RWPE2 (cell line): ENCODE data around the gene SPTLC2.

Experiments
- ATAC-seq: fragments of 200-7000 bp; cut with Tn5 transposase; 3 replicates; pipeline ENCODE4 v1.9.1; 2021; ENCODE audit warnings: low read depth
- DNase-seq: peaks from one replicate; pipeline ENCODE4 v3.0.0-alpha.2; 2020; ENCODE audit warnings: low spot score
- H3K27ac ChIP-seq: fragments of 450-650 bp; 2 replicates; pipeline ENCODE4 v1.5.1; 2017; ENCODE audit warnings: mild to moderate bottlenecking; ENCODE audit not compliant: poor library complexity, severe bottlenecking
- H3K27me3 ChIP-seq: fragments of 250-450 bp; sonication (Bioruptor Pico); 2 replicates; pipeline ENCODE4 v1.5.1; 2021; ENCODE audit warnings: mild to moderate bottlenecking, moderate library complexity; ENCODE audit not compliant: insufficient read depth, poor library complexity, severe bottlenecking
- H3K36me3 ChIP-seq: fragments of 250-450 bp; sonication (Bioruptor Pico); 2 replicates; pipeline ENCODE4 v1.5.1; 2020; ENCODE audit warnings: low read depth, mild to moderate bottlenecking, moderate library complexity
- H3K4me1 ChIP-seq: fragments of 250-450 bp; sonication (Bioruptor Pico); 2 replicates; pipeline ENCODE4 v1.5.1; 2021; ENCODE audit warnings: mild to moderate bottlenecking, moderate library complexity; ENCODE audit not compliant: insufficient read depth, poor library complexity, severe bottlenecking
- H3K4me3 ChIP-seq: fragments of 250-450 bp; sonication (Bioruptor Pico); 2 replicates; pipeline ENCODE4 v1.5.1; 2021; ENCODE audit warnings: mild to moderate bottlenecking, moderate library complexity; ENCODE audit not compliant: severe bottlenecking
- H3K9me3 ChIP-seq: fragments of 250-450 bp; sonication (Bioruptor Pico); 2 replicates; pipeline ENCODE4 v1.5.1; 2021; ENCODE audit warnings: mild to moderate bottlenecking, moderate library complexity; ENCODE audit not compliant: severe bottlenecking
- TF ChIP-seq, protein P1 (sequence below): fragments of 450-650 bp; IDR thresholded peaks from one replicate; pipeline ENCODE4 v1.5.1; 2017; ENCODE audit warnings: mild to moderate bottlenecking, moderate library complexity; ENCODE audit not compliant: poor library complexity, severe bottlenecking

The SPTLC2 gene

GRCh38 chr14:77470224-77470870 is 146.1 kb downstream of the SPTLC2 start:
- ATAC-seq (peak; percentile 41; the same call in 1 of the 3 replicates), DNase-seq (no peak)
- Histone ChIP-seq H3K36me3 (peaks cover 35% of the 10 kb centered on the region), H3K9me3 (no peaks in the 10 kb centered on the region), H3K4me1 (no peaks in the 10 kb centered on the region), H3K27me3 (no peaks in the 10 kb centered on the region), H3K4me3 (no peak overlapping the region), H3K27ac (no peak overlapping the region)
- TF ChIP-seq, protein P1, sequence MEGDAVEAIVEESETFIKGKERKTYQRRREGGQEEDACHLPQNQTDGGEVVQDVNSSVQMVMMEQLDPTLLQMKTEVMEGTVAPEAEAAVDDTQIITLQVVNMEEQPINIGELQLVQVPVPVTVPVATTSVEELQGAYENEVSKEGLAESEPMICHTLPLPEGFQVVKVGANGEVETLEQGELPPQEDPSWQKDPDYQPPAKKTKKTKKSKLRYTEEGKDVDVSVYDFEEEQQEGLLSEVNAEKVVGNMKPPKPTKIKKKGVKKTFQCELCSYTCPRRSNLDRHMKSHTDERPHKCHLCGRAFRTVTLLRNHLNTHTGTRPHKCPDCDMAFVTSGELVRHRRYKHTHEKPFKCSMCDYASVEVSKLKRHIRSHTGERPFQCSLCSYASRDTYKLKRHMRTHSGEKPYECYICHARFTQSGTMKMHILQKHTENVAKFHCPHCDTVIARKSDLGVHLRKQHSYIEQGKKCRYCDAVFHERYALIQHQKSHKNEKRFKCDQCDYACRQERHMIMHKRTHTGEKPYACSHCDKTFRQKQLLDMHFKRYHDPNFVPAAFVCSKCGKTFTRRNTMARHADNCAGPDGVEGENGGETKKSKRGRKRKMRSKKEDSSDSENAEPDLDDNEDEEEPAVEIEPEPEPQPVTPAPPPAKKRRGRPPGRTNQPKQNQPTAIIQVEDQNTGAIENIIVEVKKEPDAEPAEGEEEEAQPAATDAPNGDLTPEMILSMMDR, result no peak

DNA sequence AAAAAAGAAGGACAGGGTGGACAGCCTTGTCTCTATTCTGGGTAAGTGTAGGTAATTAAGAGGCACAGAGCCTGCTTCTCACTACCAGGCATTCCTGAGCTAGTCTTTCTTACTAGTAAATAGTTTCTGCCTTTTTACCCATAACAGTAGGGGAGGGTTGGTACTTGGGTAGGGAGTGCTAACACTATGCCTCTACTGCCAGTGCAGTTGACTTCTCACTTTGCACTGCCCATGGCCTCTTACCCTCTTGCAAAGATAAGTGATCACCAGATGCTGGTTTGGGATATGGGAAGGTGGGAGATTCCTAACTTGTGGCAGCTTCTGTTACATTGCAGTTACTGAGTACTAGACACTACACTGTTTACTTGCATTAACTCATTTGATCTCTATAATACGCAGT is 146.9 kb downstream of the SPTLC2 start:
- H3K4me3 ChIP-seq, result no peak overlapping the region
- H3K9me3 ChIP-seq, result no peaks in the 10 kb centered on the region
- no peaks in the 10 kb centered on the region for H3K4me1 ChIP-seq
- ATAC-seq (peak; percentile 15; the same call in 1 of the 3 replicates), DNase-seq (no peak)
- H3K36me3 ChIP-seq, result peaks cover 43% of the 10 kb centered on the region
- H3K27ac ChIP-seq, result no peak overlapping the region
- no peaks in the 10 kb centered on the region for H3K27me3 ChIP-seq
- TF ChIP-seq, protein P1, result no peak

DNA sequence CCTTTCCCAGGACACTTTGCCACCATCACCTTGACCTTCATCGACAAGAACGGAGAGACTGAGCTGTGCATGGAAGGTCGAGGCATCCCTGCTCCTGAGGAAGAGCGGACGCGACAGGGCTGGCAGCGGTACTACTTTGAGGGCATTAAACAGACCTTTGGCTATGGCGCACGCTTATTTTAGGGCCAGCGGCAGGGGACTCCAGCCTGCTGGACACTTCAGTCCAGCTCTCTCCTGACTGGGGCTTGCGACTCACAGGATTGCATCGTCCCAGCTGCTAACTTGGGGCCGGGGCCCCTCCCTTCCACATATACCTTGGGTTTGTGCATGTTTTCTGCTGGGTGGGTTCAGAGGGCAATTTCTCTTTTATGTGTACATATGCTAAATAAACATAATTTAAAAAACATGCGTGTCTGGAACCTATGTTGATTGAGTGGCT is 147.4 kb downstream of the SPTLC2 start:
- Histone ChIP-seq H3K9me3 (no peaks in the 10 kb centered on the region), H3K4me1 (no peaks in the 10 kb centered on the region), H3K27ac (no peak overlapping the region), H3K36me3 (peaks cover 48% of the 10 kb centered on the region), H3K27me3 (no peaks in the 10 kb centered on the region), H3K4me3 (no peak overlapping the region)
- TF ChIP-seq, protein P1, result no peak
- DNase-seq, result no peak
- ATAC-seq, result no peak

GRCh38 chr14:77467801-77468200 is 148.6 kb downstream of the SPTLC2 start:
- TF ChIP-seq, protein P1, result no peak
- Histone ChIP-seq H3K4me1 (no peaks in the 10 kb centered on the region), H3K9me3 (no peaks in the 10 kb centered on the region), H3K36me3 (peaks cover 61% of the 10 kb centered on the region), H3K4me3 (no peak overlapping the region), H3K27me3 (no peaks in the 10 kb centered on the region), H3K27ac (no peak overlapping the region)
- DNase-seq, result no peak
- no peak for ATAC-seq

DNA sequence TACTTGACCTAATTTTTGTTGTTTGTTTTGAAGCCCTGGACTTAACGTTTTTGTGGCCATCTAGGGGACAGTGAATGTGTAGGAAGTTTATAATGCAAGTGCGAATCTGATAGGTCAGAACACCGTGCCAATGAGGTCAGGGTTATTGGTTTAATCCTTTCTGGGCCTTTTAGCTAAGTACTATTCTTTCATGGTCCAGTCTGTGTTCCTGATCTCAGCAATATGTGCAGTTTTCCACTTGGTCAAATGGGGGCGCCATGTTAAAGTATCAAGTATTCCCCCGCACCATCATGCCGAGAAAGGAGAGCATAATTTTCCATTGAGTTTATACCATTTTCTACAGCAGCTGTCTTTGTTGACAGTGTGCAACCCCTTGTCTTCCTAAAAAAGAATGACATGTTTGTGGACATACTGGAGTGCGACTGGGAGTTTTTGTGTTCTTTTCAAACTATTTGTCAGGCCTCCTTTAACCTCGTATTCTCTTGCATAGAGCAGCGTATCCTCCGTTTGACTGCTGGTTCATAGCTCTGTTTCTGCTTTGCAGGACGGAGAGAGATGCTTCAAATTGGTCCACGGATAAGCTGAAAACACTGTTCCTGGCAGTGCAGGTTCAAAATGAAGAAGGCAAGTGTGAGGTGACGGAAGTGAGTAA is 157.2 kb downstream of the SPTLC2 start:
- H3K4me3 ChIP-seq, result peak overlapping the region; percentile 77
- peak overlapping the region; percentile 65 for H3K27ac ChIP-seq
- H3K36me3 ChIP-seq, result peaks cover 51% of the 10 kb centered on the region

More for the DNA sequence above, 157.2 kb downstream of the SPTLC2 start:
- DNase-seq (no peak), ATAC-seq (no peak)
- TF ChIP-seq, protein P1, result peak; percentile 84
- Histone ChIP-seq H3K27me3 (no peaks in the 10 kb centered on the region), H3K9me3 (no peaks in the 10 kb centered on the region), H3K4me1 (peaks cover 10% of the 10 kb centered on the region)
